HepG2 (cell line): ENCODE data around the gene GPR37. TPM values are rescaled to one million over a fixed set of nuclear protein-coding genes. Genes with fewer than 3 reads are reported as not detected.

ENCODE experiments used
- ATAC-seq: fragments of 200-7000 bp; cut with Tn5 transposase; 3 replicates; pipeline ENCODE4 v1.9.1; 2020; ENCODE audit warnings: mild to moderate bottlenecking, moderate library complexity
- BruUV-seq: library from RNA; stranded (reverse); fragments of 400-500 nt; replicated peaks from 2 replicates; lab custom pipeline; 2021; lab: Mats Ljungman, UMichigan
- CTCF ChIA-PET: fragments of 300-600 bp; formaldehyde crosslinking; extraction: SDS; loops from one replicate; lab custom pipeline; 2021; ENCODE audit warnings: low total read pairs, inconsistent platforms, low intra/inter-chr PET ratio; lab: Yijun Ruan, JAX
- POLR2A ChIA-PET: fragments of 350-600 bp; sonication (Branson Sonifier 250); formaldehyde crosslinking; loops from one replicate; lab custom pipeline; 2020; ENCODE audit warnings: antibody characterized with exemption, inconsistent platforms; lab: Yijun Ruan, JAX
- DNase-seq: peaks from one replicate; pipeline ENCODE4 v3.0.0-alpha.2; 2015; ENCODE audit warnings: low spot score
- FAIRE-seq: peaks from 3 replicates; lab custom pipeline; 2011; peaks lifted over from hg19 to GRCh38; lab: Jason Lieb, UNC
- H2AFZ ChIP-seq: one replicate; pipeline ENCODE4 v1.6.1; 2011; ENCODE audit warnings: low read length, inconsistent platforms
- H3K27ac ChIP-seq: fragments of 300-600 bp; 3 replicates; pipeline ENCODE4 v1.8.0; 2011; ENCODE audit warnings: mixed run types, mild to moderate bottlenecking, mixed read lengths, low read length, inconsistent platforms; ENCODE audit not compliant: insufficient read depth; ENCODE audit errors: extremely low read length
- H3K27me3 ChIP-seq, 2 experiments: fragments of 200-600 bp in 1 of 2; 2 replicates in 1 of 2; 3 replicates in 1 of 2; pipeline versions ENCODE4 v1.6.0 to v1.8.0; 2011; ENCODE audit warnings: low read length in 2 of 2, mild to moderate bottlenecking in 2 of 2, moderate library complexity in 2 of 2, inconsistent platforms in 1 of 2; ENCODE audit not compliant: insufficient read depth in 2 of 2, control insufficient read depth in 1 of 2
- H3K36me3 ChIP-seq, 2 experiments: fragments of 200-600 bp in 1 of 2; replicated peaks in 1 of 2; 2 replicates in 1 of 2; 3 replicates in 1 of 2; pipeline versions ENCODE4 v1.5.1 to v1.8.0; 2011; ENCODE audit warnings: low read length in 2 of 2, inconsistent platforms in 1 of 2; ENCODE audit not compliant: insufficient read depth in 2 of 2, control insufficient read depth in 1 of 2
- H3K4me1 ChIP-seq: 2 replicates; pipeline ENCODE4 v1.5.1; 2012; ENCODE audit warnings: low read length, inconsistent platforms; ENCODE audit not compliant: insufficient read depth
- H3K4me2 ChIP-seq: 2 replicates; pipeline ENCODE4 v1.6.0; 2011; ENCODE audit warnings: low read depth, low read length, inconsistent platforms
- H3K4me3 ChIP-seq, 3 experiments: fragments of 200-600 bp in 1 of 3; sonication (generic), shearing (Covaris generic) in 1 of 3; replicated peaks in 1 of 3; 2 replicates each; pipeline ENCODE4 v1.5.1; 2011 to 2016; ENCODE audit warnings: low read length in 3 of 3, inconsistent platforms in 2 of 3, low read depth in 2 of 3, mild to moderate bottlenecking in 2 of 3, control low read depth in 1 of 3, mixed read lengths in 1 of 3; ENCODE audit not compliant: insufficient read depth in 1 of 3
- H3K79me2 ChIP-seq: one replicate; pipeline ENCODE4 v1.6.1; 2011; ENCODE audit warnings: low read length, inconsistent platforms; ENCODE audit not compliant: insufficient read depth
- H3K9ac ChIP-seq: 2 replicates; pipeline ENCODE4 v1.6.0; 2011; ENCODE audit warnings: mild to moderate bottlenecking, low read depth, low read length, inconsistent platforms; ENCODE audit not compliant: insufficient read depth
- H3K9me3 ChIP-seq: 2 replicates; pipeline ENCODE4 v1.5.1; 2012; ENCODE audit warnings: mild to moderate bottlenecking, low read length
- H4K20me1 ChIP-seq: 2 replicates; pipeline ENCODE4 v1.6.0; 2011; ENCODE audit warnings: inconsistent platforms, mild to moderate bottlenecking, low read length, moderate library complexity; ENCODE audit not compliant: insufficient read depth
- GTF3A ChIP-seq: sonication (generic); formaldehyde crosslinking; conservative IDR thresholded peaks from 2 replicates; pipeline ENCODE4 v1.4.0; 2020; ENCODE audit warnings: mild to moderate bottlenecking, missing genetic modification reagents
- HNF4G ChIP-seq, 2 experiments: sonication (generic) in 1 of 2; formaldehyde crosslinking in 1 of 2; IDR thresholded peaks; 2 replicates each; pipeline versions ENCODE4 v1.4.0 to v1.6.1; 2011 to 2020; ENCODE audit warnings: borderline replicate concordance in 2 of 2, low read depth in 2 of 2, mild to moderate bottlenecking in 2 of 2, low read length in 1 of 2, missing genetic modification reagents in 1 of 2, moderate library complexity in 1 of 2
- HOXA9 ChIP-seq: sonication (generic); formaldehyde crosslinking; IDR thresholded peaks from 2 replicates; pipeline ENCODE4 v1.8.1; 2022; ENCODE audit warnings: missing genetic modification reagents, mild to moderate bottlenecking, moderate library complexity, borderline replicate concordance
- ISL2 ChIP-seq: sonication (generic); formaldehyde crosslinking; IDR thresholded peaks from 2 replicates; pipeline ENCODE4 v1.5.0; 2020; ENCODE audit warnings: missing genetic modification reagents
- MAF1 ChIP-seq: sonication (generic); formaldehyde crosslinking; IDR thresholded peaks from 2 replicates; pipeline ENCODE4 v1.5.0; 2020; ENCODE audit warnings: missing genetic modification reagents, borderline replicate concordance
- MBNL3 ChIP-seq: fragments of 250-450 bp; sonication (Bioruptor Pico); conservative IDR thresholded peaks from 2 replicates; pipeline ENCODE4 v1.8.0; 2022; ENCODE audit warnings: mild to moderate bottlenecking, inconsistent platforms
- MED8 ChIP-seq: sonication (generic); formaldehyde crosslinking; IDR thresholded peaks from 2 replicates; pipeline ENCODE4 v1.8.1; 2023; ENCODE audit warnings: mild to moderate bottlenecking, missing genetic modification reagents; ENCODE audit not compliant: insufficient replicate concordance
- MTA3 ChIP-seq: sonication (generic); formaldehyde crosslinking; IDR thresholded peaks from 2 replicates; pipeline ENCODE4 v1.4.0; 2020; ENCODE audit warnings: missing genetic modification reagents
- MZF1 ChIP-seq: sonication (generic); formaldehyde crosslinking; IDR thresholded peaks from 2 replicates; pipeline ENCODE4 v1.8.1; 2023; ENCODE audit warnings: mild to moderate bottlenecking, missing genetic modification reagents, borderline replicate concordance
- NR2F2 ChIP-seq: IDR thresholded peaks from 2 replicates; pipeline ENCODE4 v1.6.1; 2012; ENCODE audit warnings: low read depth, inconsistent platforms, borderline replicate concordance
- NR3C1 ChIP-seq: sonication (generic); formaldehyde crosslinking; IDR thresholded peaks from 2 replicates; pipeline ENCODE4 v1.4.0; 2020; ENCODE audit warnings: missing genetic modification reagents
- POLR2A ChIP-seq, 2 experiments: IDR thresholded peaks; 2 replicates each; pipeline ENCODE4 v1.6.1; 2011; ENCODE audit warnings: low read depth in 2 of 2, low read length in 2 of 2, mild to moderate bottlenecking in 1 of 2, moderate library complexity in 1 of 2; ENCODE audit not compliant: insufficient read depth in 1 of 2
- STAG1 ChIP-seq: sonication (generic); formaldehyde crosslinking; IDR thresholded peaks from 2 replicates; pipeline ENCODE4 v1.4.0; 2020; ENCODE audit warnings: missing genetic modification reagents
- ZNF124 ChIP-seq: sonication (generic); formaldehyde crosslinking; IDR thresholded peaks from 2 replicates; pipeline ENCODE4 v1.4.0; 2020; ENCODE audit warnings: missing genetic modification reagents
- ZNF777 ChIP-seq: sonication (generic); formaldehyde crosslinking; IDR thresholded peaks from 2 replicates; pipeline ENCODE4 v1.4.0; 2020; ENCODE audit warnings: missing genetic modification reagents
- WGBS: methylation state at CpG from one replicate; pipeline ENCODE4 v1.1.6; 2017; ENCODE audit warnings: low lambda C conversion rate; 5-methylcytosine and 5-hydroxymethylcytosine counted together
- in situ Hi-C: cut with HindIII; loops from 2 replicates; pipeline ENCODE4 v1.10.0; 2017; ENCODE audit warnings: low pct_unique_long_range_greater_than_20kb; ENCODE audit not compliant: extremely low pct_ligation_motif_present
- intact Hi-C: fragments of 100-400 bp; cut with micrococcal nuclease; formaldehyde crosslinking; loops from one replicate; pipeline ENCODE4 v1.10.0; 2022; ENCODE audit not compliant: unreplicated experiment
- polyA plus RNA-seq, 8 experiments: library from polyadenylated mRNA; depleted of rRNA in 3 of 8; stranded (reverse) in 7 of 8; unstranded in 1 of 8; fragments of >200 nt; fragmentation: Illumina TruSeq in 4 of 8; extraction: Trizol in 4 of 8; gene quantifications; 2 replicates each; pipeline versions ENCODE4 v1.2.1 to v1.2.3, GENCODE V29; 2011 to 2016; ENCODE audit warnings: low read depth in 4 of 8, missing spikeins in 1 of 8, mixed read lengths in 1 of 8; ENCODE audit not compliant: insufficient read depth in 1 of 8
- total RNA-seq, 5 experiments: library from RNA; depleted of rRNA; stranded (reverse); fragments of >200 nt; fragmentation: Illumina TruSeq; extraction: Trizol; gene quantifications; 2 replicates each; pipeline ENCODE4 v1.2.3, GENCODE V29; 2016; ENCODE audit warnings: low read depth in 1 of 5
- TF ChIP-seq, protein P1 (sequence below): sonication (generic); formaldehyde crosslinking; IDR thresholded peaks from 2 replicates; pipeline ENCODE4 v1.5.0; 2020; ENCODE audit warnings: missing genetic modification reagents
- TF ChIP-seq, protein P2 (sequence below): sonication (generic); formaldehyde crosslinking; IDR thresholded peaks from 2 replicates; pipeline ENCODE4 v1.5.1; 2020; ENCODE audit warnings: mild to moderate bottlenecking, missing genetic modification reagents, moderate library complexity

Gene GPR37
- total and polyA plus RNA-seq, 2 of the 13 experiments (the other 11 are each of a cell fraction or from before 2014, with no cell fraction given) = not detected

DNA sequence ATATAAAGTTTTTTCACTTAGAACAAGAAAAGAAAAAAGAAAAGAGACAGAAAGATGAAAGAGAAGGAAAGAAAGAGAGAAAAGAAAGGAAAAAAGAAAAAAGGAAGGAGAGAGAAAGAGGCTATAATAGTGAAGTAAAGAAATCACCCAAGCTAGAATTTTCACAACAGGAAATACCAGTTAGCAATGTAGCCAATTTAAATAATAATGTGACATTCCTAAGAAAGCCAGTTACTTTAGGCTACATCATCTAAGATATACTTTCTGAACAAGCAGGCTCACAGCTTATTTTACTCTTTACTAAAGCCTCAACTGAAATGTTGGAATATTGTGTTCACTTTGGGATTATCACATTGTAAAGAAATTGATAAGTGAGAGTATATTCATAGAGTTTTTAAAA, 53.6 kb downstream of the GPR37 start:
- Histone ChIP-seq H3K27ac (no peak overlapping the region), H3K9ac (no peak overlapping the region), H3K4me2 (no peak overlapping the region), H3K9me3 (peaks cover 25% of the 10 kb centered on the region), H3K27me3 (no peaks in the 10 kb centered on the region), H3K79me2 (no peaks in the 10 kb centered on the region), H2AFZ (no peak overlapping the region), H3K36me3 (no peaks in the 10 kb centered on the region), H3K4me3 (no peak overlapping the region), H4K20me1 (no peaks in the 10 kb centered on the region), H3K4me1 (no peaks in the 10 kb centered on the region)
- no peak for ATAC-seq
- TF ChIP-seq POLR2A (IDR thresholded peaks at IDR 0.05; ENCODE audit: insufficient read depth in 1 of 2, low read depth in 2 of 2, low read length in 2 of 2) (no peak), HNF4G (IDR thresholded peaks at IDR 0.05; ENCODE audit: borderline replicate concordance, low read depth, low read length) (no peak), HNF4G (CRISPR knock-in tag; IDR thresholded peaks at IDR 0.05; ENCODE audit: borderline replicate concordance, low read depth) (no peak), STAG1 (CRISPR knock-in tag) (no peak), ISL2 (no peak), MTA3 (CRISPR knock-in tag) (no peak), NR3C1 (CRISPR knock-in tag) (no peak), HOXA9 (CRISPR knock-in tag) (no peak), MBNL3 (CRISPR knock-in tag) (no peak), GTF3A (CRISPR knock-in tag) (no peak), MAF1 (CRISPR knock-in tag) (no peak)
- DNase-seq = no peak
- intact Hi-C loops (no loop called here), in situ Hi-C loops (no loop called here)
- ChIA-PET POLR2A (no interaction called here), CTCF (no interaction called here)
- BruUV-seq = no TSS peak
- no peak for FAIRE-seq

DNA sequence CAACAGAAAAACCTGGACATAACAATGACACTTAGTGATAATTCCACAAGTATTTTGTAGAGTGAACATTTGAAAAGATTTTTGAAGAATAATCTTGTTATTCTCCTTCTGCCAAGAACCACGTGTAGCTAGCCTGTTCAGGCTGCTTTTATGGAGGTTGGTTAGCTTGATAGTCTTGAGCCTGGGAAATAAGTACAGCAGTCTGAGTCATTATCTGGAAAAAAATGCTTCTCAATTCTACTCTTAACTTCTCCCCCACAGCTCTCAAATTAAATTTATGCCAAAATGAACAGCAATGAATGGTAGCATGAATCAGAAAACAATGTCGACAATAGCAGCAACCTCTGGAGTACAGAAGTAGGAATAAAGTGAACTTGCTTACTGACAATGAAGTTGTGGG, 63.2 kb downstream of the GPR37 start:
- Histone ChIP-seq H3K4me1 (no peaks in the 10 kb centered on the region), H4K20me1 (no peaks in the 10 kb centered on the region), H3K9me3 (peaks cover 9% of the 10 kb centered on the region; the same call in 1 of the 2 replicates), H3K9ac (no peak overlapping the region), H3K4me2 (no peak overlapping the region), H3K27me3 (no peaks in the 10 kb centered on the region), H3K36me3 (no peaks in the 10 kb centered on the region), H3K27ac (no peak overlapping the region), H2AFZ (no peak overlapping the region), H3K4me3 (no peak overlapping the region), H3K79me2 (no peaks in the 10 kb centered on the region)
- intact Hi-C loops = no loop called here
- FAIRE-seq = no peak
- WGBS = 0% methylated on average over 2 of the region's 2 CpGs
- BruUV-seq = no TSS peak
- ATAC-seq = no peak
- POLR2A ChIA-PET = no interaction called here
- CTCF ChIA-PET = no interaction called here
- in situ Hi-C loops = no loop called here
- DNase-seq = no peak
- TF ChIP-seq, protein P1, sequence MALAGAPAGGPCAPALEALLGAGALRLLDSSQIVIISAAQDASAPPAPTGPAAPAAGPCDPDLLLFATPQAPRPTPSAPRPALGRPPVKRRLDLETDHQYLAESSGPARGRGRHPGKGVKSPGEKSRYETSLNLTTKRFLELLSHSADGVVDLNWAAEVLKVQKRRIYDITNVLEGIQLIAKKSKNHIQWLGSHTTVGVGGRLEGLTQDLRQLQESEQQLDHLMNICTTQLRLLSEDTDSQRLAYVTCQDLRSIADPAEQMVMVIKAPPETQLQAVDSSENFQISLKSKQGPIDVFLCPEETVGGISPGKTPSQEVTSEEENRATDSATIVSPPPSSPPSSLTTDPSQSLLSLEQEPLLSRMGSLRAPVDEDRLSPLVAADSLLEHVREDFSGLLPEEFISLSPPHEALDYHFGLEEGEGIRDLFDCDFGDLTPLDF = no peak
- TF ChIP-seq NR2F2 = no peak
- no peak for TF ChIP-seq ZNF777 (CRISPR knock-in tag)
- no peak for TF ChIP-seq ZNF124 (CRISPR knock-in tag)
- TF ChIP-seq MZF1 = no peak
- TF ChIP-seq, protein P2, sequence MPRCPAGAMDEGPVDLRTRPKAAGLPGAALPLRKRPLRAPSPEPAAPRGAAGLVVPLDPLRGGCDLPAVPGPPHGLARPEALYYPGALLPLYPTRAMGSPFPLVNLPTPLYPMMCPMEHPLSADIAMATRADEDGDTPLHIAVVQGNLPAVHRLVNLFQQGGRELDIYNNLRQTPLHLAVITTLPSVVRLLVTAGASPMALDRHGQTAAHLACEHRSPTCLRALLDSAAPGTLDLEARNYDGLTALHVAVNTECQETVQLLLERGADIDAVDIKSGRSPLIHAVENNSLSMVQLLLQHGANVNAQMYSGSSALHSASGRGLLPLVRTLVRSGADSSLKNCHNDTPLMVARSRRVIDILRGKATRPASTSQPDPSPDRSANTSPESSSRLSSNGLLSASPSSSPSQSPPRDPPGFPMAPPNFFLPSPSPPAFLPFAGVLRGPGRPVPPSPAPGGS (CRISPR knock-in tag) = no peak
- TF ChIP-seq MED8 (CRISPR knock-in tag) = no peak
- TF ChIP-seq GTF3A (CRISPR knock-in tag) = no peak
